Measurements from ENCODE around the gene B4GALT1.
"Not testable (repeated sequence)": the region's sequence is repeated elsewhere in the genome, so short reads cannot be mapped to it uniquely, and the experiment has no call there.

B4GALT1 gene

DNA sequence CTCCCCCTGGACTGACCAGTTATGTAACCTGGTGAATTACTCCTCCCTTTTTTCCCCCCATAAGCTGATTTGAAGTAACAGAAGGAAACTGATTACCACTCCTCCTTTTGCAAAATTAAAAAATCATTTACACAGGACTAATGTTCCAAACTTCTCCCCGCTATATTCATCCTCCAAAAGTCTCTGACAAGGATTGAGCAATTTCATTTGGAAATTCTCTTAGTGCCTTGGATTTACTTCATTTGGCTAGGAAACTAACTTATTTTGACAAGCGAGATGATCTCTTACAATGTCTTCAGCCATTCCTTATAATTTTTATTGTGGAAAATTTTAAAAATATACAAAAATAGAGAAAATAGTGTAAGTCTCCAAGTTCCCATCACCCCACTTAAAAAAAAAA, 15.4 kb upstream of the B4GALT1 start:
- no peak for DNase-seq

GRCh38 chr9:33180526-33181184, 13.5 kb upstream of the B4GALT1 start:
- DNase-seq, result no peak

GRCh38 chr9:33178972-33179697, 12.0 kb upstream of the B4GALT1 start:
- no peak for DNase-seq

DNA sequence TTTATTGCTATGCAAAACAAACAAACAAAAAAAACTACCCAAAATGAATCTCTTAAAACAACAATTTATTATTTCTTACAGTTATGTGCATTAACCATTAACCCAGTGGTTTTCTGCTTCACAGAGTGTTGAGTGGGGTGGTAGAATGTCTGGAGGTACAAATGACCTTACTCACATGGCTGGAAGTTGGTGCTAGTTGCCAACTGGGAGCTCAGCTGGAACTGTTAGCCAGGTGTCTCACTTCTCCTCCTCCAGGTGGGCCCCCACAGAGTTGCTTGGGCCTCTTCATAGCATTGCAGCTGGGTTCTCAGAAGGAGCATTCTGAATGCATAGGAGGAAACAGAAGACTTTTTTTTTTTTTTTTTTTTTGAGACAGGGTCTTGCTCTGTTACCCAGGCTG, 10.5 kb upstream of the B4GALT1 start:
- no peak for DNase-seq

- DNase-seq, result no peak
These were observed 9.9 kb upstream of the B4GALT1 start for GRCh38 chr9:33177086-33177485.

DNA sequence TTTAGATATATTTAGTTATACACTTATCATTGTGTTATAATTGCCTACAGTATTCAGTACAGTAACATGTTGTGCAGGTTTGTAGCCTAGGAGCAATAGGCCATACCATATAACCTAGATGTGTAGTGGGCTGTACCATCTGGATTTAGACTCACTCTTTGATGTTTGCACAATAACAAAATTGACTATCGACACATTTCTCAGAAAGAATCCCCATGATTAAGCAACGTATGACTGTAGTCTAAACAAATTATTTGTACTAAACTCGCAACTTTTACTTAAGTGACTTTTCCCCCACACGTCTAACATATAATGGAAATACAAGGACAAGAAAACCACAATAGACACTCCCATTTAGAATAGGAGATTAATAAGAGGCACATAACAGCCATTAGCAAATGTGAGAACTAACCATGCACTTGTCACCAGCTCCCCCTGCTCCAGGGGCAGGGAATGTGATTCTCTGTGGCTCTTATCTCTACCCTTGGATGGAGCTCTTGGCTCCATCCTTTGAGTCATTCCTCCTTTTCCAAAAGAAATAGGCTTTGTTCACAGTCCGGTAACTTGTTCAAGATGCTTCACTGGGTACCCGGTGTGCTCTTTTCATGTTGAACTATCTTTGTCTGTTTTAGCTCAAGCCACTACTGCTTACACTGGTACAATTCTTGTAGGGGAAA, 8.7 kb upstream of the B4GALT1 start:
- DNase-seq, result no peak

DNA sequence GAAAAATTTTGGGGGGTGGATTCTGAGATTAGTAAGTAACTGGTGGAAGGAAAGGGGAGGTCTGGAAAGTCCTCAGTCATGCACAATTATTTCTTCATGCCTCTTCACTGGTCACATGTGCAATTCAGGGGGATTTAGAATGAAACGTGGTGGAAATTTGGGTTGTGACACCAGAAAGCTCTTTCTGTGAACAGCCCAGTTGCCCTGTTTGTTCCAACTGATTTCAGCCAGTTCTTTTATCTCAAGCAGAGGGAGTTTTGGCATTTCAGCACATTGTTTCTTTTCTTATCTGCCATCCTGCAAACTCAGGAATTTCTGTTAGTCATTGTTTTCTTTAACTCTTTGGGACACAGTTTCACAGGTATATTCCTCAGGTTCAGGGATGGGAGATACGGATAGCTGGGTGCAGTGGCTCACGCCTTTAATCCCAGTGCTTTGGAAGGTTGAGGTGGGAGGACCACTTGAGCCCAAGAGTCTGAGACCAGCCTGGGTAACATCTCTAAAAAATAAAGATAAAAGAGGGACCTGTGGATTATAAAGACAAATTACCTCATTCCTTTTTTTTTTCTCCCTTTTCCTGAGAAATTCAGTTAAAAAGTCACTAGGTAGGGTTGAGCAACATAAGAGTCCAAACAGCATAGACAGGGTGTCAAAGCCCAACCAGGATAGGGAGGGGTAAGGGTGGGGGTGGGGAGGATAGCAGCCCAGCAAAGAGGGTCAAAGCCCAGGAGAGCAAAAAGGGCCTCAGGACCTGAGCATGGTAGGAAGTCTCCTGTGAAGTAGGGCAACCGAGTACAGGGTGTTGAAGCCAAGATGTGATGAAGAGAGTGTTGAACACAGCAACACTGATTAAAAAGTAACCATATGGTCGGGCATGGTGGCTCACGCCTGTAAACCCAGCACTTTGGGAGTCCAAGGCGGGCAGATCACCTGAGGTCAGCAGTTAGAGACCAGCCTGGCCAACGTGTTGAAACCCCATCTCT, 5.4 kb upstream of the B4GALT1 start:
- DNase-seq, result no peak

GRCh38 chr9:33170464-33171415, 3.6 kb upstream of the B4GALT1 start:
- DNase-seq, result peak; percentile 12

DNA sequence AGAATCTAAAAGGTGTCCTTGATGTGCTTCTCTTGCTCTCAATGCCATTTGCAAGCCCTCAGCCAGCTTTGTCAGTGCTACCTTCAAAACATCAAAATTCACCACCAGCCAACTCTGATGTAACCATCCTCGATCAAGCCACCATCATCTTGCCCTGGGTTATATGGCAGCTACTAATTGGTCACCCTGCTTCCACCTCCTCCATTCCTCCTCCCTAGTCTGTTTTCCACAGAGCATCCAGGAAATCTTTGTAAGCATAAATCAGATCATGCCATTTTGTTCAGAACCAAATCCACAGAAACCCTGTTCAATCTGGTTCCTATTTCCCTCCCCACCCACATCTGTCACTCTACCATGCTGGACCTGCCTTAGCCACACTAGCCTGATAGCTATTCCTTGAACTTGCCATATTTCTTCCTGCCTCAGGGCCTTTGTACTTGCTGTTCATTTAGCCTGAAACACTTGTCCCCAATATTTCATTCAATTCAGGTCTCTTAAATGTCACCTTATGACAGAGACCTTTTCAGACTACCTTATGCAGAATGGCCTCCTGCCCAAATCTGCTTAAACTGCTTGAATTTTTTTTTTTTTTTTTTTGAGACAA, 1.9 kb upstream of the B4GALT1 start:
- DNase-seq, result no peak

DNA sequence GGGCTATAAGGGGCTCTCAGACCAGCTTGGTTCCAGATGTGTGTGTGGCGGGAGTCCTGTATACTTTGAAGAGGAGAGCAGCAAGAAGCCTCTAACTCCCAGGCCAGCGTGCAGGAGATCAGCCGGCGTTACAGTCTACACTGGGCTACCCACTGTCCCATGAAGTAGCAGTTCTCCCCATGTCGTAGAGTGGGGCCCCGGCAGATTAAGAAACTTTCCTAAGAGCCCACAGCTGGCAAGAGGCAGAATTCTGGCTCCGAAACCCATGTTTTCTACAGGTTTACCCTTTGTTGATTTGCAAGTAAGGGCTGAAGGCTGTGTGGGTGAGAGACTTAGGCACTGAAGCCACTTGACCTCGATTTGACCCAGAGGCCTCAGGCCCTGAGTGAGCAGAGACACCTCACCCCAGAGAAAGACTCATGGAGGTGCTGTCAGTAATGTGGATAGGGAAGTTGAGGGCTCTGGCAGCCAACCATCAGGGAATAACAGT, 881 bp upstream of the B4GALT1 start:
- DNase-seq, result no peak

- DNase-seq, result peak; percentile 12
These were observed 679 bp downstream of the B4GALT1 start for GRCh38 chr9:33166231-33167083.

- peak; percentile 12 for DNase-seq
These were observed 1.6 kb downstream of the B4GALT1 start for GRCh38 chr9:33165263-33166151.

DNA sequence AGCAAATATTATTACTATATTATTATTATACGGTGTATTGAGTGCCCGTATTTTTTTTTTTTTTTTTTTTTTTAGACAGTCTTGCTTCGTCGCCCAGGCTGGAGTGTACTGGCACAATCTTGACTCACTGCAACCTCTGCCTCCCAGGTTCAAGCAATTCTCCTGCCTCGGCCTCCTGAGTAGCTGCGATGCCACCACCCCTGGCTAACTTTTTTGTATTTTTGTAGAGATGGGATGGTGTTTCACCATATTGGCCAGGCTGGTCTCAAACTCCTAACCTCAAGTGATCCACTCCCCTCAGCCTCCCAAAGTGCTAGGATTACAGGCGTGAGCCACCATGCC, 2.2 kb downstream of the B4GALT1 start:
- not testable (repeated sequence) for DNase-seq

DNA sequence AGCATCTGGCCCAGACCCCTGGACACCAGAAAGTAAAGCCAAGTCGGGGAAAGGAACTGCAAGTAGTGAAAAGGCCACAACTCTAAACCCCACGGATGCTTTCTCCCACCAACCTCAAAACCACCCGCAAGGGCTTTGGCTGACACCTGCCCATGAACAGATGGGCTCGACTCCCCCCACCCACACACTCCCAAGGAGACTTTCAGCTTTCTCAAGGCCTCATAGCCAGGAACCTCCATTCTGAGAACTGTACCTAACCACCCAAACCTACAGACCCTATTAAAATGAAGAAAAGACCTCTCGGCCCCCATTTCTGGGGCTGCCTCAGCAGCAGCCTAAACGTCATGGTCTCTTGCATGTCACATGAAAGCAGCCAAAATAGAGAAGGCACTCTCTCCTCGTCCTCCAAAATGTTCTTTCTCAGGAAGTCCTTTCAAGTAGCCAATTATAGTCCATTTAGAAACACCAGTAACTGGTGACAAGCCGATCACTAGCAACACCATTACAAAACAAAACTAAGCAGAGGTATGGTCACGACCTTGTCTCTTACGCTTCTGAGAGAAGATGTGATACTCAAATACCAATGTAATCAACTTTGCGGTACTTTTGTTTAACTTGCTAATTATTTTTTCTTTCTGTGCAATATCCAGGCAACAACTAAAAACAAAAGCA, 2.9 kb downstream of the B4GALT1 start:
- DNase-seq, result no peak

- no peak for DNase-seq
These were observed 3.6 kb downstream of the B4GALT1 start for GRCh38 chr9:33163433-33164137.

DNA sequence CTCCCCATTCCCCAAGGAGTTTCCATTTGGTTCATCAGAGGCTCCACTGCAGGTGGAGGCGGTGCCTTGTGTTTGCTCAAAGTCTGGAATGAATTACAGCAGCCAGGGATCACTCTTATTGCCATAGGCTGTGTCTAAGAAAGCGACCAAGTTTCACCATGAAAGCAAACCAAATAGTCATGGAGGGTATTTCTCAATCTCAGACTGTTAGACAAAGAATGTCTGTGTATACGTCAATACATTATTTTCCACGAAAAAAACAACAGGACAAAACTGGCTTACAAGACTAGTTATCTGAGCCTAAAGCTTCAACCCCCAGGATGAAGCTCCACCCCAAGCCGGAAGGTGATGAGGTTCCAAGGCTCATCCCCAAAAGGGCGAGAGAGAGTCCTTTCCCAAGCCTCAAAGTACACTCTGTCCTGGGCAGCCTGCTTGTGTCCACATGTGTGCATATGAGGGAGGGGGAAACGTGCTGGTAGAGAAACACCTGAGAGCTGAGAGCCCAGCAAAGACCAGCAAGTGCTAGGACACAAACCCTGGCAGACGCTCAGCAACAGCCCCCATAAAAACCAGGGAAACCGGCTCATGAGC, 4.3 kb downstream of the B4GALT1 start:
- DNase-seq, result no peak

GRCh38 chr9:33161589-33162132, 5.5 kb downstream of the B4GALT1 start:
- DNase-seq, result no peak

Data from T-helper 9 cell (primary cell).